ENCODE measurements around the gene LRRC72.
"Not testable (repeated sequence)": the region's sequence is repeated elsewhere in the genome, so short reads cannot be mapped to it uniquely, and the experiment has no call there.

LRRC72 gene

GRCh38 chr7:16504019-16504418 lies 22.6 kb upstream of the LRRC72 start:
- no peaks in the 10 kb centered on the region for H3K9me3 ChIP-seq (ENCODE audit: control insufficient read depth, low read length)

GRCh38 chr7:16506422-16506821 lies 20.2 kb upstream of the LRRC72 start:
- not testable (repeated sequence) for H3K36me3 ChIP-seq (ENCODE audit: control insufficient read depth, insufficient read depth, low read length, severe bottlenecking); H3K27me3 ChIP-seq (replicated peaks; ENCODE audit: control insufficient read depth, insufficient read depth, low read length); H3K9ac ChIP-seq (ENCODE audit: low read length); DNase-seq (ENCODE audit: low read depth); H3K4me3 ChIP-seq (ENCODE audit: low read length); H3K4me1 ChIP-seq (ENCODE audit: control insufficient read depth, insufficient read depth, low read length); H3K9me3 ChIP-seq (ENCODE audit: control insufficient read depth, low read length)

More at GRCh38 chr7:16504019-16504418, 22.6 kb upstream of the LRRC72 start:
- Histone ChIP-seq H3K27me3 (replicated peaks; ENCODE audit: control insufficient read depth, insufficient read depth, low read length) (no peaks in the 10 kb centered on the region), H3K9ac (ENCODE audit: low read length) (no peak overlapping the region), H3K36me3 (ENCODE audit: control insufficient read depth, insufficient read depth, low read length, severe bottlenecking) (no peaks in the 10 kb centered on the region), H3K4me3 (ENCODE audit: low read length) (no peak overlapping the region), H3K4me1 (ENCODE audit: control insufficient read depth, insufficient read depth, low read length) (no peaks in the 10 kb centered on the region)
- no peak for DNase-seq (ENCODE audit: low read depth)

- H3K9me3 ChIP-seq (ENCODE audit: control insufficient read depth, low read length), result no peaks in the 10 kb centered on the region
- no peaks in the 10 kb centered on the region for H3K36me3 ChIP-seq (ENCODE audit: control insufficient read depth, insufficient read depth, low read length, severe bottlenecking)
- H3K9ac ChIP-seq (ENCODE audit: low read length), result no peak overlapping the region
- DNase-seq (ENCODE audit: low read depth), result no peak
- no peaks in the 10 kb centered on the region for H3K4me1 ChIP-seq (ENCODE audit: control insufficient read depth, insufficient read depth, low read length)
- H3K4me3 ChIP-seq (ENCODE audit: low read length), result no peak overlapping the region
- no peaks in the 10 kb centered on the region for H3K27me3 ChIP-seq (replicated peaks; ENCODE audit: control insufficient read depth, insufficient read depth, low read length)
Measured at GRCh38 chr7:16509829-16510228, 16.8 kb upstream of the LRRC72 start.

- Histone ChIP-seq H3K9me3 (ENCODE audit: control insufficient read depth, low read length) (no peaks in the 10 kb centered on the region), H3K36me3 (ENCODE audit: control insufficient read depth, insufficient read depth, low read length, severe bottlenecking) (no peaks in the 10 kb centered on the region), H3K9ac (ENCODE audit: low read length) (no peak overlapping the region), H3K4me3 (ENCODE audit: low read length) (no peak overlapping the region), H3K27me3 (replicated peaks; ENCODE audit: control insufficient read depth, insufficient read depth, low read length) (no peaks in the 10 kb centered on the region), H3K4me1 (ENCODE audit: control insufficient read depth, insufficient read depth, low read length) (no peaks in the 10 kb centered on the region)
- no peak for DNase-seq (ENCODE audit: low read depth)
Measured at GRCh38 chr7:16511314-16511713, 15.3 kb upstream of the LRRC72 start.

- H3K27me3 ChIP-seq (replicated peaks; ENCODE audit: control insufficient read depth, insufficient read depth, low read length), result no peaks in the 10 kb centered on the region
- H3K36me3 ChIP-seq (ENCODE audit: control insufficient read depth, insufficient read depth, low read length, severe bottlenecking), result no peaks in the 10 kb centered on the region
- no peak for DNase-seq (ENCODE audit: low read depth)
- no peak overlapping the region for H3K9ac ChIP-seq (ENCODE audit: low read length)
- H3K4me3 ChIP-seq (ENCODE audit: low read length), result no peak overlapping the region
- H3K4me1 ChIP-seq (ENCODE audit: control insufficient read depth, insufficient read depth, low read length), result no peaks in the 10 kb centered on the region
- no peaks in the 10 kb centered on the region for H3K9me3 ChIP-seq (ENCODE audit: control insufficient read depth, low read length)
Measured at GRCh38 chr7:16512097-16512496, 14.5 kb upstream of the LRRC72 start.

- no peaks in the 10 kb centered on the region for H3K4me1 ChIP-seq (ENCODE audit: control insufficient read depth, insufficient read depth, low read length)
- H3K27me3 ChIP-seq (replicated peaks; ENCODE audit: control insufficient read depth, insufficient read depth, low read length), result no peaks in the 10 kb centered on the region
- no peak overlapping the region for H3K4me3 ChIP-seq (ENCODE audit: low read length)
- H3K9me3 ChIP-seq (ENCODE audit: control insufficient read depth, low read length), result no peaks in the 10 kb centered on the region
- DNase-seq (ENCODE audit: low read depth), result no peak
- H3K9ac ChIP-seq (ENCODE audit: low read length), result no peak overlapping the region
- no peaks in the 10 kb centered on the region for H3K36me3 ChIP-seq (ENCODE audit: control insufficient read depth, insufficient read depth, low read length, severe bottlenecking)
Measured at GRCh38 chr7:16514271-16514670, 12.4 kb upstream of the LRRC72 start.

- Histone ChIP-seq H3K9me3 (ENCODE audit: control insufficient read depth, low read length) (no peaks in the 10 kb centered on the region), H3K4me3 (ENCODE audit: low read length) (no peak overlapping the region), H3K4me1 (ENCODE audit: control insufficient read depth, insufficient read depth, low read length) (no peaks in the 10 kb centered on the region), H3K36me3 (ENCODE audit: control insufficient read depth, insufficient read depth, low read length, severe bottlenecking) (no peaks in the 10 kb centered on the region), H3K9ac (ENCODE audit: low read length) (no peak overlapping the region), H3K27me3 (replicated peaks; ENCODE audit: control insufficient read depth, insufficient read depth, low read length) (no peaks in the 10 kb centered on the region)
- DNase-seq (ENCODE audit: low read depth), result no peak
Measured at GRCh38 chr7:16514729-16515128, 11.9 kb upstream of the LRRC72 start.

- no peak overlapping the region for H3K9ac ChIP-seq (ENCODE audit: low read length)
Measured at GRCh38 chr7:16515785-16516685, 10.6 kb upstream of the LRRC72 start.

GRCh38 chr7:16519985-16520384 lies 6.6 kb upstream of the LRRC72 start:
- H3K27me3 ChIP-seq (replicated peaks; ENCODE audit: control insufficient read depth, insufficient read depth, low read length); H3K4me3 ChIP-seq (ENCODE audit: low read length); H3K9ac ChIP-seq (ENCODE audit: low read length); H3K4me1 ChIP-seq (ENCODE audit: control insufficient read depth, insufficient read depth, low read length); H3K9me3 ChIP-seq (ENCODE audit: control insufficient read depth, low read length); DNase-seq (ENCODE audit: low read depth); H3K36me3 ChIP-seq (ENCODE audit: control insufficient read depth, insufficient read depth, low read length, severe bottlenecking): not testable (repeated sequence)

More at GRCh38 chr7:16515785-16516685, 10.6 kb upstream of the LRRC72 start:
- no peak for DNase-seq (ENCODE audit: low read depth)
- Histone ChIP-seq H3K27me3 (replicated peaks; ENCODE audit: control insufficient read depth, insufficient read depth, low read length) (no peaks in the 10 kb centered on the region), H3K36me3 (ENCODE audit: control insufficient read depth, insufficient read depth, low read length, severe bottlenecking) (no peaks in the 10 kb centered on the region), H3K4me3 (ENCODE audit: low read length) (no peak overlapping the region), H3K9me3 (ENCODE audit: control insufficient read depth, low read length) (no peaks in the 10 kb centered on the region), H3K4me1 (ENCODE audit: control insufficient read depth, insufficient read depth, low read length) (no peaks in the 10 kb centered on the region)

- Histone ChIP-seq H3K36me3 (ENCODE audit: control insufficient read depth, insufficient read depth, low read length, severe bottlenecking) (no peaks in the 10 kb centered on the region), H3K4me1 (ENCODE audit: control insufficient read depth, insufficient read depth, low read length) (no peaks in the 10 kb centered on the region), H3K27me3 (replicated peaks; ENCODE audit: control insufficient read depth, insufficient read depth, low read length) (no peaks in the 10 kb centered on the region), H3K9me3 (ENCODE audit: control insufficient read depth, low read length) (no peaks in the 10 kb centered on the region), H3K4me3 (ENCODE audit: low read length) (no peak overlapping the region), H3K9ac (ENCODE audit: low read length) (no peak overlapping the region)
- DNase-seq (ENCODE audit: low read depth), result no peak
Measured at GRCh38 chr7:16524332-16524731, 2.3 kb upstream of the LRRC72 start.

- Histone ChIP-seq H3K27me3 (replicated peaks; ENCODE audit: control insufficient read depth, insufficient read depth, low read length) (no peaks in the 10 kb centered on the region), H3K9ac (ENCODE audit: low read length) (no peak overlapping the region), H3K36me3 (ENCODE audit: control insufficient read depth, insufficient read depth, low read length, severe bottlenecking) (no peaks in the 10 kb centered on the region), H3K4me3 (ENCODE audit: low read length) (no peak overlapping the region), H3K9me3 (ENCODE audit: control insufficient read depth, low read length) (no peaks in the 10 kb centered on the region), H3K4me1 (ENCODE audit: control insufficient read depth, insufficient read depth, low read length) (no peaks in the 10 kb centered on the region)
- peak; percentile 12 for DNase-seq (ENCODE audit: low read depth)
Measured at GRCh38 chr7:16528520-16528919, 1.9 kb downstream of the LRRC72 start.

GRCh38 chr7:16529697-16530096 lies 3.1 kb downstream of the LRRC72 start:
- H3K4me1 ChIP-seq (ENCODE audit: control insufficient read depth, insufficient read depth, low read length), result no peaks in the 10 kb centered on the region
- no peak for DNase-seq (ENCODE audit: low read depth)

More at GRCh38 chr7:16529697-16530096, 3.1 kb downstream of the LRRC72 start:
- no peak overlapping the region for H3K4me3 ChIP-seq (ENCODE audit: low read length)
- H3K27me3 ChIP-seq (replicated peaks; ENCODE audit: control insufficient read depth, insufficient read depth, low read length), result no peaks in the 10 kb centered on the region
- H3K36me3 ChIP-seq (ENCODE audit: control insufficient read depth, insufficient read depth, low read length, severe bottlenecking), result no peaks in the 10 kb centered on the region
- H3K9me3 ChIP-seq (ENCODE audit: control insufficient read depth, low read length), result no peaks in the 10 kb centered on the region
- no peak overlapping the region for H3K9ac ChIP-seq (ENCODE audit: low read length)

Measured in adipocyte (in vitro differentiated cells).